ENCODE measurements around the gene PTCD1. TPM values are rescaled to one million over a fixed set of nuclear protein-coding genes. Genes with fewer than 3 reads are reported as not detected.
A peak's percentile ranks its signal among the peaks of the same experiment; 100 is the strongest.

PTCD1 gene
- total and polyA plus RNA-seq, 9 of the 15 experiments (the other 6 are each of a cell fraction or from before 2014, with no cell fraction given), result 0.46 to 17.1 (median 6.2) TPM

DNA sequence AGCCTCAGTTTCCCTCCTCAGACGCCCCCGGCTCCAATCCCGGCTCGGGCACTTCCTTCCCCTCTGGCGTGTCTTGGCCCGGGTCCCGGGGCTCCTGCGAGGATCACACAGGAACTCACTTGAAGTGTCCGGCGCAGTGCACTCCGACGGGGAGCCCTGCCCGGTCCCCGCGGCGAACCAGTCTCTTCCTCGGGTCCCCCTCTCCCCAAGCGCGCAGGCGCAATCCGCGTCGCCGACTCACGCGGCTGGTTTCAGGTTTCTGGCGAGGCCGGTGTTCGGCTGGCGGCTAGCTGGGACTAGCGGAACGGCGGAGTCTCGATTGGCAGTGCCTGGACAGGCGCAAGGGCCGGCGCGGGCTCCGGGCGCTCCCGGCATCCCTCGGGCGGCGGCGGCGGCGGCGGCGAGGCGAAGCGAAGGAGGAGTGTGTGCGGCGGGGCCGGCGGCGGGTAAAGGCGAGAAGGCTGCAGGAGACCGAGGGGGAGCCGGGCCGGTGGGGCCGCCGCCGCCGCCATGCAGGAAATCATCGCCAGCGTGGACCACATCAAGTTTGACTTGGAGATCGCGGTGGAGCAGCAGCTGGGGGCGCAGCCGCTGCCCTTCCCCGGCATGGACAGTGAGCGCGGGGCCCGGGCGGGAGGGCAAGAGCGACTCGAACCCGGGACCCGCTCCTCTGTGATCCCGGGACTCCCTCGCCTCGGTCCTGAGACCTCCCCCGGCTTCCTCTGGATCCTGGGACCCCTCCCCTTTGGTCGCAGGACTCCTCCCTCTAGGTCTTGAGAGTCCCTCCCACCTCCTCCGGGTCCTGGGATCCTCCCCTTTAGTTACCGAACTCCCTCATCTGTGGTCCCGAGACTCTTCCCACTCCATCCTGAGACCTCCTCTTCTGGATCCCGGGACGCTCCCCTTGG, at the start of gene PTCD1, which contains the start of gene CPSF4 (continued):
- TF ChIP-seq, protein P1, sequence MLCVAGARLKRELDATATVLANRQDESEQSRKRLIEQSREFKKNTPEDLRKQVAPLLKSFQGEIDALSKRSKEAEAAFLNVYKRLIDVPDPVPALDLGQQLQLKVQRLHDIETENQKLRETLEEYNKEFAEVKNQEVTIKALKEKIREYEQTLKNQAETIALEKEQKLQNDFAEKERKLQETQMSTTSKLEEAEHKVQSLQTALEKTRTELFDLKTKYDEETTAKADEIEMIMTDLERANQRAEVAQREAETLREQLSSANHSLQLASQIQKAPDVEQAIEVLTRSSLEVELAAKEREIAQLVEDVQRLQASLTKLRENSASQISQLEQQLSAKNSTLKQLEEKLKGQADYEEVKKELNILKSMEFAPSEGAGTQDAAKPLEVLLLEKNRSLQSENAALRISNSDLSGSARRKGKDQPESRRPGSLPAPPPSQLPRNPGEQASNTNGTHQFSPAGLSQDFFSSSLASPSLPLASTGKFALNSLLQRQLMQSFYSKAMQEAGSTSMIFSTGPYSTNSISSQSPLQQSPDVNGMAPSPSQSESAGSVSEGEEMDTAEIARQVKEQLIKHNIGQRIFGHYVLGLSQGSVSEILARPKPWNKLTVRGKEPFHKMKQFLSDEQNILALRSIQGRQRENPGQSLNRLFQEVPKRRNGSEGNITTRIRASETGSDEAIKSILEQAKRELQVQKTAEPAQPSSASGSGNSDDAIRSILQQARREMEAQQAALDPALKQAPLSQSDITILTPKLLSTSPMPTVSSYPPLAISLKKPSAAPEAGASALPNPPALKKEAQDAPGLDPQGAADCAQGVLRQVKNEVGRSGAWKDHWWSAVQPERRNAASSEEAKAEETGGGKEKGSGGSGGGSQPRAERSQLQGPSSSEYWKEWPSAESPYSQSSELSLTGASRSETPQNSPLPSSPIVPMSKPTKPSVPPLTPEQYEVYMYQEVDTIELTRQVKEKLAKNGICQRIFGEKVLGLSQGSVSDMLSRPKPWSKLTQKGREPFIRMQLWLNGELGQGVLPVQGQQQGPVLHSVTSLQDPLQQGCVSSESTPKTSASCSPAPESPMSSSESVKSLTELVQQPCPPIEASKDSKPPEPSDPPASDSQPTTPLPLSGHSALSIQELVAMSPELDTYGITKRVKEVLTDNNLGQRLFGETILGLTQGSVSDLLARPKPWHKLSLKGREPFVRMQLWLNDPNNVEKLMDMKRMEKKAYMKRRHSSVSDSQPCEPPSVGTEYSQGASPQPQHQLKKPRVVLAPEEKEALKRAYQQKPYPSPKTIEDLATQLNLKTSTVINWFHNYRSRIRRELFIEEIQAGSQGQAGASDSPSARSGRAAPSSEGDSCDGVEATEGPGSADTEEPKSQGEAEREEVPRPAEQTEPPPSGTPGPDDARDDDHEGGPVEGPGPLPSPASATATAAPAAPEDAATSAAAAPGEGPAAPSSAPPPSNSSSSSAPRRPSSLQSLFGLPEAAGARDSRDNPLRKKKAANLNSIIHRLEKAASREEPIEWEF (CRISPR knock-in tag; IDR thresholded peaks at IDR 0.05), result no peak
- TF ChIP-seq ZNF644 (tag; IDR thresholded peaks at IDR 0.05; ENCODE audit: low read depth) (no peak), ZNF133 (CRISPR knock-in tag; IDR thresholded peaks at IDR 0.05) (0 out of 2 replicates have a peak, but pooled peaks have one; percentile 56), FOXJ3 (CRISPR knock-in tag; IDR thresholded peaks at IDR 0.05) (no peak), HNRNPLL (IDR thresholded peaks at IDR 0.05; ENCODE audit: low read depth, low read length, poor library complexity, severe bottlenecking) (peak; percentile 75), TBP (optimal IDR thresholded peaks at IDR 0.05; ENCODE audit: low read depth, low read length) (peak; percentile 71), U2AF1 (optimal IDR thresholded peaks at IDR 0.05; ENCODE audit: low read depth, low read length) (peak; percentile 96), CHD1 (IDR thresholded peaks at IDR 0.05; ENCODE audit: low read length) (peak; percentile 91), RNF2 (IDR thresholded peaks at IDR 0.05) (no peak), KDM5B (IDR thresholded peaks at IDR 0.05; ENCODE audit: insufficient replicate concordance, low read depth, low read length) (peak; percentile 85), MCM5 (IDR thresholded peaks at IDR 0.05; ENCODE audit: low read depth) (no peak)
- TF ChIP-seq, protein P2, sequence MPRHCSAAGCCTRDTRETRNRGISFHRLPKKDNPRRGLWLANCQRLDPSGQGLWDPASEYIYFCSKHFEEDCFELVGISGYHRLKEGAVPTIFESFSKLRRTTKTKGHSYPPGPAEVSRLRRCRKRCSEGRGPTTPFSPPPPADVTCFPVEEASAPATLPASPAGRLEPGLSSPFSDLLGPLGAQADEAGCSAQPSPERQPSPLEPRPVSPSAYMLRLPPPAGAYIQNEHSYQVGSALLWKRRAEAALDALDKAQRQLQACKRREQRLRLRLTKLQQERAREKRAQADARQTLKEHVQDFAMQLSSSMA (CRISPR knock-in tag; IDR thresholded peaks at IDR 0.05), result no peak
- TF ChIP-seq, protein P3, sequence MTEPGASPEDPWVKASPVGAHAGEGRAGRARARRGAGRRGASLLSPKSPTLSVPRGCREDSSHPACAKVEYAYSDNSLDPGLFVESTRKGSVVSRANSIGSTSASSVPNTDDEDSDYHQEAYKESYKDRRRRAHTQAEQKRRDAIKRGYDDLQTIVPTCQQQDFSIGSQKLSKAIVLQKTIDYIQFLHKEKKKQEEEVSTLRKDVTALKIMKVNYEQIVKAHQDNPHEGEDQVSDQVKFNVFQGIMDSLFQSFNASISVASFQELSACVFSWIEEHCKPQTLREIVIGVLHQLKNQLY (CRISPR knock-in tag; conservative IDR thresholded peaks at IDR 0.05), result no peak; a peak in 1 of 4 replicates
- TF ChIP-seq, protein P4, sequence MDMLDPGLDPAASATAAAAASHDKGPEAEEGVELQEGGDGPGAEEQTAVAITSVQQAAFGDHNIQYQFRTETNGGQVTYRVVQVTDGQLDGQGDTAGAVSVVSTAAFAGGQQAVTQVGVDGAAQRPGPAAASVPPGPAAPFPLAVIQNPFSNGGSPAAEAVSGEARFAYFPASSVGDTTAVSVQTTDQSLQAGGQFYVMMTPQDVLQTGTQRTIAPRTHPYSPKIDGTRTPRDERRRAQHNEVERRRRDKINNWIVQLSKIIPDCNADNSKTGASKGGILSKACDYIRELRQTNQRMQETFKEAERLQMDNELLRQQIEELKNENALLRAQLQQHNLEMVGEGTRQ (CRISPR knock-in tag; IDR thresholded peaks at IDR 0.05), result no peak
- TF ChIP-seq, protein P5, sequence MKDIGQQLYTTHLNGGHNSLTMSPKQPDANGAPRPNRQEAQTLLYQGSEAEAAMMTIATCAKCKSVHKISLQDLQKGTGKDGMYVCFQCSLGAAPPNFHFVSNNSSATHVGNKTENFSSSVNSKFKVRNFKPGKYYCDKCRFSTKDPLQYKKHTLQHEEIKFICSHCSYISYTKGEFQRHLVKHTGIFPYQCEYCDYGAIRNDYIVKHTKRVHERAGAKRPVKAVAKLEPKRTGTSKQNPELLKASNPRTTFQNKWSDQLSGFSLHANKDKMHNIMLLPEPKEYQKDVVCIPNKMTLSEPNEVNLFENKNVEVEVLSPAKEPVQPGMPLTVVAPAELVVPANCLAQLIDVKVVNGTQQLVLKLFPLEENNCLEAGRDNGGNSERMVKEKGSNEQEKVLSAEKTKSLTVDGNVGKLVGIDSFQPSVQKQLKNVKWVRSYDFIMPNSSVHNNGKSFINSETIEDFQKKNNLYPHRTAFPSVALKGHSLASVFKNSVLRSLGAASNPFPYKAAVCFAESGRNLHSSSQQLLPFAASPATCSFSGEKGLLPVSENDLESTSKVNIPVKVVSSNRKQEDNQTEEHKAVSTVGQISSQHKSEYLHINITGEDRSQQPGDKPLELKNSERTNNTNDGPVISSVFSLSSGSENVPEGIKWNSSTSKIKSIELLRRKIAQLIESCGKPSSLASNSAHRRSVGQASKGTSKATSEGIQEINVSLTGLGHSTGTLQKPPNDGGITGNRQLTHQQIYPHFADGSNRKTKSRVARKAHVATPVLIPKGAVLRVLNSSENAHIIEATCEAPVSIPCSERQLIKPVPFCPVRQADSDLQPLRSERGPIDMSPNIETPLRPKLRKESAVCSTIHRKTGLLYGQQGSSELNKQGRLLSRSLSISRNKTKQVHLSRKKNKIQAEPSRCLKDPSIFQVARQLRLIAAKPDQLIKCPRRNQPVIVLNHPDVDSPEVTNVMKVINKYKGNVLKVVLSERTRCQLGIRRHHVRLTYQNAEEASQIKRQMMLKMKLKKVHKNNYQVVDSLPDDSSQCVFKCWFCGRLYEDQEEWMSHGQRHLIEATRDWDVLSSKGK (CRISPR knock-in tag; IDR thresholded peaks at IDR 0.05), result no peak
